Tibial artery (tissue), 4 donors: ENCODE data around the gene PDE11A.

Source experiments
- DNase-seq, 2 donors: peaks; one replicate each; pipeline ENCODE4 v3.0.0-alpha.2; 2019
- H3K27ac ChIP-seq, 2 donors: fragments of 200-600 bp; sonication (generic) in 1 of 2; 1 replicate in 1 of 2; 2 replicates in 1 of 2; pipeline ENCODE4 v1.5.1; 2018 to 2019; ENCODE audit warnings: mild to moderate bottlenecking in 1 of 2
- H3K27me3 ChIP-seq, 2 donors: fragments of 200-600 bp; sonication (generic) in 1 of 2; one replicate each; pipeline versions ENCODE4 v1.5.1 to v1.6.0; 2016 to 2019
- H3K36me3 ChIP-seq, 3 donors: fragments of 200-600 bp; sonication (generic) in 2 of 3; one replicate each; pipeline ENCODE4 v1.5.1; 2016 to 2019; ENCODE audit warnings: mild to moderate bottlenecking in 2 of 3
- H3K4me1 ChIP-seq, 4 donors: fragments of 200-600 bp; sonication (generic) in 2 of 4; 1 replicate in 3 of 4; 2 replicates in 1 of 4; pipeline ENCODE4 v1.5.1; 2016 to 2019
- H3K4me3 ChIP-seq, 2 donors: fragments of 200-600 bp; sonication (generic) in 1 of 2; 1 replicate in 1 of 2; 2 replicates in 1 of 2; pipeline ENCODE4 v1.5.1; 2018 to 2019; ENCODE audit warnings: mild to moderate bottlenecking in 2 of 2
- H3K9me3 ChIP-seq, 3 donors: fragments of 200-600 bp; sonication (generic) in 1 of 3; one replicate each; pipeline ENCODE4 v1.5.1; 2016 to 2019
- CTCF ChIP-seq, 2 experiments: fragments of 200-600 bp in 1 of 2; fragments of 450-650 bp in 1 of 2; IDR thresholded peaks; one replicate each; pipeline ENCODE4 v1.5.1; 2017 to 2019; ENCODE audit warnings: antibody characterized with exemption in 2 of 2, mild to moderate bottlenecking in 1 of 2, moderate library complexity in 1 of 2
- intact Hi-C: fragments of 100-400 bp; cut with DNase I; formaldehyde crosslinking; loops from one replicate; pipeline ENCODE4 v1.15.0; 2023; ENCODE audit warnings: low total_unique reads

The PDE11A gene

GRCh38 chr2:177662895-177663294 lies 409.7 kb downstream of the PDE11A start:
- H3K4me3 ChIP-seq: no peak overlapping the region
- intact Hi-C loops: no loop called here
- H3K4me1 ChIP-seq: no peaks in the 10 kb centered on the region
- no peak overlapping the region for H3K27ac ChIP-seq
- no peaks in the 10 kb centered on the region for H3K9me3 ChIP-seq
- no peaks in the 10 kb centered on the region for H3K27me3 ChIP-seq
- DNase-seq: no peak
- H3K36me3 ChIP-seq: no peaks in the 10 kb centered on the region
- TF ChIP-seq CTCF (IDR thresholded peaks at IDR 0.05): no peak

- Histone ChIP-seq H3K4me3 (no peak overlapping the region), H3K4me1 (no peaks in the 10 kb centered on the region), H3K27me3 (no peaks in the 10 kb centered on the region), H3K27ac (no peak overlapping the region), H3K9me3 (no peaks in the 10 kb centered on the region), H3K36me3 (no peaks in the 10 kb centered on the region)
- DNase-seq: no peak
- no peak for TF ChIP-seq CTCF (IDR thresholded peaks at IDR 0.05)
- intact Hi-C loops: no loop called here
Measured at GRCh38 chr2:177660742-177661141, 411.8 kb downstream of the PDE11A start.

- no peak overlapping the region for H3K4me3 ChIP-seq
- DNase-seq: no peak
- no peaks in the 10 kb centered on the region for H3K9me3 ChIP-seq
- no peaks in the 10 kb centered on the region for H3K27me3 ChIP-seq
- no peak overlapping the region for H3K27ac ChIP-seq
- intact Hi-C loops: no loop called here
- no peaks in the 10 kb centered on the region for H3K36me3 ChIP-seq
- no peak for TF ChIP-seq CTCF (IDR thresholded peaks at IDR 0.05)
- no peaks in the 10 kb centered on the region for H3K4me1 ChIP-seq
Measured at GRCh38 chr2:177658309-177658708, 414.3 kb downstream of the PDE11A start.

- Histone ChIP-seq H3K36me3 (no peaks in the 10 kb centered on the region), H3K27ac (no peak overlapping the region), H3K4me3 (no peak overlapping the region), H3K27me3 (no peaks in the 10 kb centered on the region), H3K9me3 (no peaks in the 10 kb centered on the region), H3K4me1 (no peaks in the 10 kb centered on the region)
- no peak for TF ChIP-seq CTCF (IDR thresholded peaks at IDR 0.05)
- intact Hi-C loops: no loop called here
- DNase-seq: no peak
Measured at GRCh38 chr2:177651833-177652232, 420.7 kb downstream of the PDE11A start.

GRCh38 chr2:177649568-177650518 lies 422.7 kb downstream of the PDE11A start:
- no peak for TF ChIP-seq CTCF (IDR thresholded peaks at IDR 0.05)
- no peaks in the 10 kb centered on the region for H3K4me1 ChIP-seq
- H3K4me3 ChIP-seq: no peak overlapping the region
- no peaks in the 10 kb centered on the region for H3K9me3 ChIP-seq
- no peak for DNase-seq
- no peaks in the 10 kb centered on the region for H3K27me3 ChIP-seq
- H3K27ac ChIP-seq: no peak overlapping the region
- intact Hi-C loops: no loop called here
- no peaks in the 10 kb centered on the region for H3K36me3 ChIP-seq
